ENCODE measurements around the gene CAPN9.

Gene CAPN9

DNA sequence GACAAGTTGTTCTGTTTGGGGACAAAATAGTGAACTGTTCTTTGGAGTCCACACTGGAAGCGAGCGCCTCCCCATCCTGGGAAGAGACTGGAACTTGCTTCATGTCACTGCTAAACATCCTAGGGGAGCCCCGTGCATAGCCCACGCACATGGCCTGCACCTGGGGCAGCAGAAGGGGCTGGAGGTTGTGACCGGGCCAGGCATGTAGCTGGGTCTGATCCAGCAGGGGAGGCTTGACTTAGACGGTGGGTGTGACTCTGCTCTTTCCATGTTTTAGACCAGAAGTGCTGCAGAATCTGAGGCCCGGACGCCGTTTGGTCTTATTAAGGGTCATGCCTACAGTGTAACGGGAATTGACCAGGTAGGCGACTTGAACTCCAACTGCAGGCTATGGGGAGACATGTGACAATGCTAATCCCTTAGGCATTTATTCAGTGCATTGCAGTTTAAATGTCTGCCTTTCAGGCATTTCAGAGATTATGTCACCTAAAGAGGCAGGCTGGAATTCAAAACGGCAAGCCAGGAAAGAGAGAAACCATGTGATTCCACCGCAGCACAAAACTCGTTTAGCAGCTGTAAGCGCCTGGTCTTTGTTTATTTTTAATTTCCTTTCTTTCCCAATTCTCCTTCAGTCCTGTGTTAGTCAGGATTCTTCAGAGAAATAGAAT lies 21.8 kb downstream of the CAPN9 start:
- TF ChIP-seq USF1 (IDR thresholded peaks at IDR 0.05) (0 out of 2 replicates have a peak, but pooled peaks have one; percentile 4), CEBPB (IDR thresholded peaks at IDR 0.05) (no peak), EP300 (IDR thresholded peaks at IDR 0.05; ENCODE audit: borderline replicate concordance) (no peak), TAF1 (IDR thresholded peaks at IDR 0.05; ENCODE audit: low read depth) (no peak)

DNA sequence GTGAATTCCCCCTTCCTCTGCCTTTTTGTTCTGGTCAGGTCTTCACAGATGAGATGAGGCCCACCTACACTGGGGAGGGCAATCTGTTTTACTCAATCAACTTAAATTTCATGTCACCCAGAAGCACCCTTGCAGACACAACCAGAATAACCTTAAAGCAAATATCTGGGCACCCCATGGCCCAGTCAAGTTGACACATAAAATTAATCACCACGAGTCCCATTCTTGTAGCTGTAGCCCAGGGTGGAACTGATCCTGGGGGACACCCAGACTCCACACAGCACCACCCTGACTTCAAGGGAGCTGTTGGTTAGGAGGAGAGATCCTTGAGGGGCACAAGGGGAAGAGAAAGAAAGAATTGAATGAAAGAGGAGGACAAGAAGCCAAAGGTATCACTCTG lies 23.1 kb downstream of the CAPN9 start:
- TF ChIP-seq CEBPB (IDR thresholded peaks at IDR 0.05) = no peak

DNA sequence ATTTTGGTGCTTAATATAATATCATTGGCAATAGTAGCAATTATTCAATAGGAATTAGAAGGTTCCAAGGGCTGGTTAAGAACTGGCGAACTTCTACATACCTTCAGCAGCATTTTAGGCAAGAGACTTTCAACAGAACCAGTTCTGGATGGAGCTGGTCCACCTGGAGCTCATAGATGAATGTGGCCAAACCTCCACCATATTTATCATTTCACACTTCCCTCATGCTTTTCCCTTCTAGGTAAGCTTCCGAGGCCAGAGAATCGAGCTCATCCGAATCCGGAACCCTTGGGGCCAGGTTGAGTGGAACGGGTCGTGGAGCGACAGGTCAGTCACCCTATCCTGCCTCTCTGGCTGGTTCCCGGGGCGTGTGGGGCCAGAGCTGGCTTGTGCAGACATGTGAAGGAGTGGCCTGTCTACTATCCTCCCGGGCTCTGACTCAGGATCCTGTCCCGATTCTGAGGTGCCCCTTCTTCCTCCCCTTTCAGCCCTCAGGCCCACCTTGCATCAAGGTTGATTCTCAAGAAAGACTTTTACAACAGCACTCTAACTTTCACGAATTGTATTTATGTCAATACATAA lies 24.7 kb downstream of the CAPN9 start:
- TF ChIP-seq, protein P1, sequence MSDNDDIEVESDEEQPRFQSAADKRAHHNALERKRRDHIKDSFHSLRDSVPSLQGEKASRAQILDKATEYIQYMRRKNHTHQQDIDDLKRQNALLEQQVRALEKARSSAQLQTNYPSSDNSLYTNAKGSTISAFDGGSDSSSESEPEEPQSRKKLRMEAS (IDR thresholded peaks at IDR 0.05) = no peak
- TF ChIP-seq YY1 (IDR thresholded peaks at IDR 0.05; ENCODE audit: low read depth) (no peak), ZBTB7A (IDR thresholded peaks at IDR 0.05; ENCODE audit: low read depth) (no peak), EGR1 (IDR thresholded peaks at IDR 0.05) (no peak), CEBPB (IDR thresholded peaks at IDR 0.05) (no peak), FOXM1 (IDR thresholded peaks at IDR 0.05; ENCODE audit: borderline replicate concordance, low read depth) (no peak), TEAD4 (IDR thresholded peaks at IDR 0.05) (no peak), TCF12 (IDR thresholded peaks at IDR 0.05; ENCODE audit: low read depth) (no peak), RAD21 (IDR thresholded peaks at IDR 0.05; ENCODE audit: low read depth) (no peak), TAF1 (IDR thresholded peaks at IDR 0.05; ENCODE audit: low read depth) (no peak), NFIC (IDR thresholded peaks at IDR 0.05) (no peak), EP300 (IDR thresholded peaks at IDR 0.05; ENCODE audit: borderline replicate concordance) (no peak), USF1 (IDR thresholded peaks at IDR 0.05) (no peak), REST (IDR thresholded peaks at IDR 0.05; ENCODE audit: low read depth) (no peak), CREB1 (IDR thresholded peaks at IDR 0.05; ENCODE audit: low read depth) (no peak)

DNA sequence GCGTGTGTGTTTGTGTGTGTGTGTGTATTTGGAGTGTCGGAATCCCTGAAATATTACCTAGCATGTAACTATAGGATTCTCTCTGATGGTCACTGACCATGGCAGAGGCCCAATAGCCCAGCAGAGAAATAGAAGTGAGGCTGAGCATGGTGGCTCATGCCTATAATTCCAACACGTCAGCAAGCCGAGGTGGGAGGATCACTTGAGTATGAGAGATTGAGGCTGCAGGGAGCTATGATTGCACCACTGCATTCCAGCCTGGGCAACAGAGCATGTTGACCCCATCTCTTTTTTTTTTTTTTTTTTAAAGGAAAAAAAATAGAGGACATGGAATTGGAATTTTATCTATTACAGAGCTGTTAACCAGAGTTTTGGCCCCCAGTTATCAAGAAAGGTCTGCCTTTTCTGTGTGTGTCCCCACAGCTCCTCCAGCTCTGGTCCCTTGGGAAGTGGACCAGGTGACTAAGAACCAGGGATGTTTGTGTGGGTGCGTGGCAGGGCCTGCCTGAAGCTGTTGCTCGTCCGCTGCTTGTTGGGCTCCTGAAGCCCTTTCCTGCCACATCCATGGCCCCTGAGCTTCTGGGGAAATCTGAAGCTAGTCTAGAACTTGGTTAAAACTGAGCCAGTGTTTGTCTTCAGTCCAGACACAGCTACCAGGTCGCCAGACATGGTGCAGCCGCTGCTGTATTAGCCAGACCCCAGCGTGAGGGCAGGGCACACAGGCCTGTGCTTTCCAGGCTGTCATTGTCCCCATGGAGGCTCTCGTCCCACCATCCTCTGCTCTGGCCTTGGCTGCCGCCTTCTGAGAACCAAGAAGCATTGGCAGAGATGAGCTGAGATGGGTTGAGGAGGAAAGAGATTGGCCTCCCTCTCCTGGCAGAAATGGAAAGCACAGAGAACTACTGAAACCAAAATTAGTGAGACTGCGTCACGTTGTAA lies 25.5 kb downstream of the CAPN9 start:
- peak; percentile 53; the same call in 1 of the 2 replicates for TF ChIP-seq EP300 (IDR thresholded peaks at IDR 0.05; ENCODE audit: borderline replicate concordance)
- TF ChIP-seq TAF1 (IDR thresholded peaks at IDR 0.05; ENCODE audit: low read depth) = no peak
- TF ChIP-seq CEBPB (IDR thresholded peaks at IDR 0.05) = peak; percentile 88
- peak; percentile 75 for TF ChIP-seq RAD21 (IDR thresholded peaks at IDR 0.05; ENCODE audit: low read depth)
- no peak for TF ChIP-seq CREB1 (IDR thresholded peaks at IDR 0.05; ENCODE audit: low read depth)
- TF ChIP-seq FOXM1 (IDR thresholded peaks at IDR 0.05; ENCODE audit: borderline replicate concordance, low read depth) = no peak
- TF ChIP-seq NFIC (IDR thresholded peaks at IDR 0.05) = no peak
- no peak for TF ChIP-seq USF1 (IDR thresholded peaks at IDR 0.05)
- TF ChIP-seq REST (IDR thresholded peaks at IDR 0.05; ENCODE audit: low read depth) = no peak
- TF ChIP-seq ZBTB7A (IDR thresholded peaks at IDR 0.05; ENCODE audit: low read depth) = no peak
- TF ChIP-seq TEAD4 (IDR thresholded peaks at IDR 0.05) = peak; percentile 77
- no peak for TF ChIP-seq TCF12 (IDR thresholded peaks at IDR 0.05; ENCODE audit: low read depth)
- TF ChIP-seq, protein P1 (IDR thresholded peaks at IDR 0.05) = no peak

Data from Ishikawa (cell line).